ENCODE data around the gene HES4. TPM values are rescaled to one million over a fixed set of nuclear protein-coding genes. Genes with fewer than 3 reads are reported as not detected.

HES4 gene, protein sequence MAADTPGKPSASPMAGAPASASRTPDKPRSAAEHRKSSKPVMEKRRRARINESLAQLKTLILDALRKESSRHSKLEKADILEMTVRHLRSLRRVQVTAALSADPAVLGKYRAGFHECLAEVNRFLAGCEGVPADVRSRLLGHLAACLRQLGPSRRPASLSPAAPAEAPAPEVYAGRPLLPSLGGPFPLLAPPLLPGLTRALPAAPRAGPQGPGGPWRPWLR
- 37.6 and 54.1 TPM in 2 replicates for total RNA-seq (ENCODE audit: low replicate concordance)
- long read RNA-seq = 0 reads

- Mint-ChIP-seq H3K36me3 (no peaks in the 10 kb centered on the region), H3K4me3 (peak within 1 kb of the TSS; percentile 91), H3K27ac (peak within 1 kb of the TSS; percentile 95), H3K9me3 (no peaks in the 10 kb centered on the region), H3K27me3 (peaks cover 27% of the 10 kb centered on the region), H3K4me1 (ENCODE audit: unreplicated experiment) (peaks cover 13% of the 10 kb centered on the region)
- TF ChIP-seq CTCF (conservative IDR thresholded peaks at IDR 0.05) = no peak
- no peak for DNase-seq (ENCODE audit: extremely low spot score, unreplicated experiment)
These were observed at the start of gene HES4 for GRCh38 chr1:999725-1000356. HES4 (minus strand) TSS chr1:1000097; CDS start chr1:999973, 124 bp downstream.

- H3K4me3 Mint-ChIP-seq = no peak overlapping the region
- peaks cover 14% of the 10 kb centered on the region for H3K36me3 Mint-ChIP-seq
- no peak overlapping the region for H3K27ac Mint-ChIP-seq
- no peaks in the 10 kb centered on the region for H3K4me1 Mint-ChIP-seq (ENCODE audit: unreplicated experiment)
- no peaks in the 10 kb centered on the region for H3K27me3 Mint-ChIP-seq
- no peak for TF ChIP-seq CTCF (conservative IDR thresholded peaks at IDR 0.05)
- H3K9me3 Mint-ChIP-seq = no peaks in the 10 kb centered on the region
- DNase-seq (ENCODE audit: extremely low spot score, unreplicated experiment) = no peak
These were observed 48.9 kb upstream of the HES4 start for GRCh38 chr1:1048765-1049164.

GRCh38 chr1:1047963-1048362 is 48.1 kb upstream of the HES4 start:
- Mint-ChIP-seq H3K27me3 (no peaks in the 10 kb centered on the region), H3K27ac (no peak overlapping the region), H3K9me3 (no peaks in the 10 kb centered on the region), H3K36me3 (peaks cover 14% of the 10 kb centered on the region), H3K4me3 (no peak overlapping the region), H3K4me1 (ENCODE audit: unreplicated experiment) (no peaks in the 10 kb centered on the region)
- DNase-seq (ENCODE audit: extremely low spot score, unreplicated experiment) = no peak
- TF ChIP-seq CTCF (conservative IDR thresholded peaks at IDR 0.05) = no peak

DNA sequence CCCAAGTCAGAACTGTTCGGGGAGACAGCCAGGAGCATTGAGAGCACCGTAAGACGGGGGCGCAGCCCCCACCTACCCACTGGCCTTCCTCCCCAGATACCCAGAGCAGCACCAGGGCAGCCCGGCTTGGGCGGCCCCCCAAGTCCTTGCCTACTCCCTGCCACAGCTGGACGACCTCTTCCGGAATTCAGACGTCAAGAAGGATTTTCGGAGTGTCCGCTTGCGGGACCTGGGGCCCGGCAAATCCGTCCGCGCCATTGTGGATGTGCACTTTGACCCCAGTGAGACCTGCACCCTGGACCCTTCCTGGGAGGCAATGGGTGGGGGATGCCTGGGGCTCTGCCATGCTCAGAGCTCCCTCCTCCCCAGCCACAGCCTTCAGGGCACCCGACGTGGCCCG is 47.5 kb upstream of the HES4 start:
- TF ChIP-seq CTCF (conservative IDR thresholded peaks at IDR 0.05) = no peak
- H3K4me1 Mint-ChIP-seq (ENCODE audit: unreplicated experiment) = no peaks in the 10 kb centered on the region
- H3K27ac Mint-ChIP-seq = no peak overlapping the region
- no peaks in the 10 kb centered on the region for H3K9me3 Mint-ChIP-seq
- no peak for DNase-seq (ENCODE audit: extremely low spot score, unreplicated experiment)
- no peaks in the 10 kb centered on the region for H3K27me3 Mint-ChIP-seq
- peaks cover 8% of the 10 kb centered on the region for H3K36me3 Mint-ChIP-seq
- H3K4me3 Mint-ChIP-seq = no peak overlapping the region

GRCh38 chr1:1046767-1047166 is 46.9 kb upstream of the HES4 start:
- H3K27me3 Mint-ChIP-seq = no peaks in the 10 kb centered on the region
- H3K4me1 Mint-ChIP-seq (ENCODE audit: unreplicated experiment) = no peaks in the 10 kb centered on the region
- H3K9me3 Mint-ChIP-seq = no peaks in the 10 kb centered on the region
- no peak for DNase-seq (ENCODE audit: extremely low spot score, unreplicated experiment)
- H3K27ac Mint-ChIP-seq = no peak overlapping the region
- peaks cover 4% of the 10 kb centered on the region for H3K36me3 Mint-ChIP-seq
- H3K4me3 Mint-ChIP-seq = no peak overlapping the region
- no peak for TF ChIP-seq CTCF (conservative IDR thresholded peaks at IDR 0.05)

All from type B pancreatic cell (in vitro differentiated cells).